CD4-positive, alpha-beta T cell treated with Interleukin-15 for 4 hours (primary cell): Measurements from ENCODE around the gene TMEM30B.

Source experiments
- DNase-seq: peaks from one replicate; pipeline ENCODE4 v3.0.0-alpha.2; 2020; ENCODE audit warnings: low spot score

The TMEM30B gene

DNA sequence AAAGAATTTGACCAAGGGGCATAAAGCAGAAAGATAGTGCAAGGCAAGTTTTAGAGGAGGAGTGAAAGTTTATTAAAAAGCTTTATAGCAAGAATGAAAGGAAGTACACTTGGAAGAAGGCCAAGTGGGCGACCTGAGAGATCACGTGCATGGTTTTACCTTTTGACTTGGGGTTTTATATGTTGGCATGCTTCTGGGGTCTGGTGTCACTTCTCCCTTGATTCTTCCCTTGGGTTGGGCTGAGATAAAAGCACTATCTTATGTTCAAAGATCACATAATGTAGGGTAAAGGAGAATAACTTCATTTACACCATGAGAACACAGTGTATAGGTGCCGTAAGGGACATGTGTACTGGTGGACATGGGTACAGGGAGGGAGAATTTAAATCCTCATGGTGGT lies 17.7 kb upstream of the TMEM30B start:
- no peak for DNase-seq

DNA sequence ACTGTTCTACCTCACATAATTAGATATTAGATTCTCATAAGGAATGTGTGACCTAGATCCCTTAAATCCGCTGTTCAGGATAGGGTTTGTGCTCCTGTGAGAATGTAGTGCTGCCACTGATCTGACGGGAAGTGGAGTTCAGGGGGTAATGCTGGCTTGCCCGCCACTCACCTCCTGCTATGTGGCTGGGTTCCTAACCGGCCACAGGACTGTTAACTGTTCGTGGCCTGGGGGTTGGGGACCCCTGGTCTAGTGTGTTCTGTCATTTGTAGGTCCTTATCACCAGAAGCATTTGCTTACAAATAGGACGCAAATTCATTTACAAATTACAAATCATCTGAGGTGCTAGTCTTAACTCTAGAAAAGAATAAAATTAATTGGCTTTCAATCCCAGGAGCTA lies 16.4 kb upstream of the TMEM30B start:
- no peak for DNase-seq

- DNase-seq: peak; percentile 71
These were observed 15.8 kb upstream of the TMEM30B start for GRCh38 chr14:61296719-61297502.

DNA sequence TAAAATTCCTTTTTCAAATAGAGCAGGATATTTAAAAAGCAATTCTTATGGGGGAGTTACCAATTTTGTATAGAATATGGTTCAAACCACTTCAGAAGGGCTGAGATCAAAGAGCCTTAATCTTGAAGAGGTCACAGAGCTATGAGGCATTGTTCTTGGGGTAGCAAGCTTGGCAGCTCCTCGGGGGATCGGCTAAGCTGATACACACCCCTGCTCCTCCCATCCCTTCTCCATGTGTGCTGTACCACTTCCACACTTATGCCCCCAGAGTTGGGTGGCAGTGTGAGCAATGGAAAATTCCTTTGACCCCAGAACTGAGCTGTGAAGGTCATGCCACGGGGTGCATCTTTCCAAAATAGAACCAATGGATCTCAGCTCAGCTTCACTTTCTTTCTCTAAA lies 15.0 kb upstream of the TMEM30B start:
- no peak for DNase-seq

DNA sequence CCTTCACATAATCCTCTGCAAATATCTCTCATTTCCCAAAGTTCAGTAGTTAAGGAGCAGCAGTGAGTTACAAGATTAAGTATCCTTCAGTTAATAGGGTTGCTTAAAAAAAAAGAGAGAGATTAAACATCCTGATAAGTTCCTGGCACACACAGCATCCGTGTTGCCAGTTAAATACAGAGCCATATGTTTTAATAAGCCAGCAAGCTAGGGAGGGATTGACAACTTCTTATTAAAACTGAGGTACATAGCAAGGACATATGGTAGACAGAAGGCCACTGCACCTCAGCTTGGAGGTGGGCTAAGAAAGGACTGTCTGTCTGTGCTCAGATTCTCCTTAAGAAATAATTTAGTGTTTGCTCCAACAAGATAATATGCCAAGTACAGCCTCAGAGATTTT lies 9.6 kb upstream of the TMEM30B start:
- no peak for DNase-seq

- DNase-seq: no peak
These were observed 7.6 kb upstream of the TMEM30B start for GRCh38 chr14:61288720-61289119.

- DNase-seq: no peak
These were observed 7.1 kb upstream of the TMEM30B start for GRCh38 chr14:61288228-61288627.

DNA sequence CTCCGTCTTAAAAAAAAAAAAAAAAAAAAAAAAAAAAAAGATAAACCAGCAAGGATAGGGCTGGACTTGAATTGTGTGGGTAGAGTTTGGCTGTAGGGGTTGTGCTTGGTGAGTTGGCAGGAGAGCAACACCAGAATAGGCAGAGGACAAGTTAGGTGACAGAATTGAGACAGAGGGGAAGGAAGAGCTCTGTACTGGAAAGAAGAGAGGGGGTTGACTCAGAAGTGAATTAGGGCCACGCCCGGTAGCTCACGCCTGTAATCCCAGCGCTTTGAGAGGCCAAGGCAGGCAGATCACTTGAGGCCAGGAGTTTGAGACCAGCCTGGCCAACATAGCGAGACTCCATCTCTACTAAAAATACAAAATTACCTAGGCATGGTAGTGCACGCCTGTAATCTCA lies 6.1 kb upstream of the TMEM30B start:
- DNase-seq: no peak

GRCh38 chr14:61285364-61285763 lies 4.2 kb upstream of the TMEM30B start:
- no peak for DNase-seq

GRCh38 chr14:61284001-61284400 lies 2.9 kb upstream of the TMEM30B start:
- DNase-seq: no peak

GRCh38 chr14:61282746-61283145 lies 1.6 kb upstream of the TMEM30B start:
- no peak for DNase-seq

DNA sequence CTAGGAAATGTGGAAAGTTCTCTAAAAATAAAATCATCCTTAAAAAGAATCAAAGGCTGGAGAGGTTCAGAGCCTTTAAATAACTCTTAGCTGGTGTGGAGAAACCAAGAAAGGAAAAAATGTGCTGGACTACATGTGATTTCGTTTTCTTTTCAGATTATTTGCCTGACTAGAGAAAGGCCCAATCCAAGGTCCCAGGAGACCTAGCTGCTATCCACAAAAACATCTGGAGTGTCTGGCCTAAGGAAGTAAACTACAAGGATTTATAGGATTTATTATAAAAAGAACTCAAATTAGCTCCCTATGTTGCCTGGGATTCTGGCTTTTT lies 774 bp upstream of the TMEM30B start:
- no peak for DNase-seq

- DNase-seq: peak; percentile 82
These were observed 482 bp downstream of the TMEM30B start for GRCh38 chr14:61280526-61281185.

DNA sequence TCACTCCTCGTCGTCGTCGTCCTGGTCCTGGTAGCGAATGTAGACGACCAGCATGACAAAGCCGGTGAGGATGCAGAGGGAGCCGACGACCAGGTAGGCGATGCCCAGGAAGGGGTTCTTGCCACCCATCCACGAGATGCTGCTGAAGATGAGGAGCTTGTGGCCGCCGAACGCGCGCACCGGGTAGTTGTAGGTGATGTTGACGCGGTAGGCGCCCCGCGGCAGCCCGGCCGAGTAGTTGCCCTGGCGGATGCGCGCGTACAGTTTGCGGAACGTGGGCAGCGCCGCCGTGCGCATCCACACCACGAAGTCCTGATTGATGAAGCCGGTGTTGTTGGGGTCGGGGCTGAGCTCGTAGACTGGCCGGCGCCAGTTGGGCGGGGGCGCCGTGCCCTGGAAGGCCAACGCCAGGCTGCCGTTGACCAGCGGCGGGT lies 1.0 kb downstream of the TMEM30B start:
- DNase-seq: peak; percentile 33

DNA sequence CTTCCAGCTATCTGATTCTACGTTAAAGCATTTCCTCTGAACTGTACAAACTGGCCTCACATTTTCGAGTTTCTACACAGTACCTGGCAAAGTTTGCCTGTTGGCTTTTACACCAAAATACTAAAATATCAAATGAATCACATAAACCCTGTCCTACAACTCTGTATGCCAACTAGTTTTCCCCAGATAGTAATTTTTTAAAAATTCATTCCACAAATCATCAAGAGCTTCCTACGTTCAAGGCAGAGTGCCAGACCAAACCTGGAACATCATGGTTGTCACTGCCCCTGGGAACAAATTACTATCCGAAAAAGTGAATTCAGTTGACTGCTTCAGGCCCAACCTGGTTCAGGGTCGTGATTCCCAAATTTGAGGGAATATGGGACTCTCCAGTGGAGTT lies 2.1 kb downstream of the TMEM30B start:
- no peak for DNase-seq

- DNase-seq: no peak
These were observed 3.4 kb downstream of the TMEM30B start for GRCh38 chr14:61277784-61278183.

DNA sequence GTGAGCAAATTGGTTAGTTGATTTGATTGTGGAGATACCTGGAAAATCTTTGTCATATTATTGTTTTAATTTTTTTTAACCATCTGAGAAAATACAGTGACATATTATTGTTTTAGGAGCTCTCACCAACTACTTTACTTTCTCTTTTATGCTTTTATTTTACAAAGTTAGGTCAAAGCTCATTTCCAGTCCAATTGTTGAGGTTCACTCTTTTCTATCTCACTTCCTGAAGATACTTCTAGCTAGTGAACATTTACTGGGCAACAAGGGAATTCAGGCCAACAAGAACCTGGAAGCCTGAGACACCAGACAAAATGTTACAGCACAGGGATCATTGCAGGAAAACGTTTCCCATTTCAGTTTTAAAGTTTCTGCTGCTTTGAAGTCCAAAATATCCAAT lies 3.9 kb downstream of the TMEM30B start:
- no peak for DNase-seq

- DNase-seq: no peak
These were observed 9.6 kb downstream of the TMEM30B start for GRCh38 chr14:61271552-61271951.

DNA sequence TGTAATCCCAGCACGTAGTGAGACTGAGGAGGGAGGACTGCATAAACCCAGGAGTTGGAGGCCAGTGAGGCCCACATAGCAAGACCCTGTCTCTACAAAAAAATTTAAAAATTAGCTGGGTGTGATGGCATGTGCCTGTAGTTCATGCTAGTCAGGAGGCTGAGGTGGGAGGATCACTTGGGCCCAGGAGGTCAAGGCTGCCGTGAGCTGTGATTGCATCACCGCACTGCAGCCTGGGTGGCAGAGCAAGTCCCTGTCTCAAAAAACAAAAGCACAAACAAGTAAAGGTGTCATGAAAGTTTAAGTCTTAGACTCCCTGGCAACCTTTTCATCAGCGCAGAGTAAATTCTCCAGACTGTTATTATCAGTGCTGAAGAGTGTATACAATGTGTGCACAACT lies 10.4 kb downstream of the TMEM30B start:
- no peak for DNase-seq

DNA sequence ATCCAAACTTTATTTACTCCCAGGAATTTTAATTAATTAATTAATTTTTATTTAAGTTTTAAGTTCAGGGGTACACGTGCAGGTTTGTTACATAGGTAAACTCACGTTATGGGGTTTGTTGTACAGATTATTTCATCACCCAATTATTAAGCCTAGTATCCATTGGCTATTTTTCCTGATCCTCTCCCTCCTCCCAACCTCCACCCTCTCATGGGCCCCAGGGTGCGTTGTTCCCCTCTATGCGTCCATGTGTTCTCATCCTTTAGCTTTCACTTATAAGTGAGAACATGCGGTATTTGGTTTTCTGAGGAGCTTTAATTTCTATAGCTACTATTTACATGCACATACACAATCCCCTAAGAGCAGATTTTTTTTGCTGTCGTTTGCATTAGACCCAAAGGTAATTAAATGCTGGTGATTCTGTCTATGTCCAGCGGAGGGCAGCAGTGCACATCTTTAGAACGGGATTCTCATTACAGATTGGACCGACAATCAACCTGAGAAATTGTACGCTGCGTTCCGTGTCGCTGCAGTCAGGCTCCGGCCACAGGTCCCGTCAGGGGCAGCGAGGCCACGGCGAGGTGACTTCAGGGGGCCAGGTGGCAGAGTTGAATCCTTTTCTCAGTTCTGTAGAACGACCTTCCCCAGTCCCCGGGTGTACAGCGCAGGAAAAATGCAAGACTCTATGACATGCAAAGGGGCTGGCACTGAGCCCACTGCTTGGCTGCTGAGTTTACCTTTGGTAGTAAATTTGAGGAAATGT lies 11.6 kb downstream of the TMEM30B start:
- DNase-seq: peak; percentile 80

DNA sequence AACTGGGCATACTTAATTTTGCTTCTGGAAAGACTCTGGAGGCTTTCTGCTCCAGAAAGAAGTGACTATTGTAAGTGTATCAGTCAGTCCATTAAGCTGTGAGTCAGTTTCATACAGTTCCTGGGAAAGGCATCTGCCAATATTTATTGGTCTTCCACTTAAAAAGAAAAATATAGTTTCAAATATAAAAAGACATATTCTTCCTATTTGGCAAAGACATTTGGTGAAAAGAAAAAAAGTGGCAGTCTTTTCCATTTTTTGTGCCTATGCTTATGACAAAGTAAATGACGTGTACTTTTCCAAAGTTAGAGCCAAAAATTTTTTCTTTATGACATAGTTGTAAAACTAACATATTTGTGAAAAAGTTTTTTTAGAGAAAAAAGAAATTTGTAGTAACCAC lies 12.3 kb downstream of the TMEM30B start:
- DNase-seq: no peak

GRCh38 chr14:61266891-61267740 lies 14.0 kb downstream of the TMEM30B start:
- DNase-seq: no peak
